WTC11 (cell line): ENCODE data around the gene ZEB2.

Experiments used
- ARID4B ChIP-seq: sonication (generic); formaldehyde crosslinking; IDR thresholded peaks from 2 replicates; pipeline ENCODE4 v1.8.0; 2023; ENCODE audit warnings: missing genetic modification reagents, mild to moderate bottlenecking, borderline replicate concordance
- ATF2 ChIP-seq: sonication (generic); formaldehyde crosslinking; IDR thresholded peaks from 2 replicates; pipeline ENCODE4 v1.8.1; 2022; ENCODE audit warnings: low read depth, missing genetic modification reagents, borderline replicate concordance
- ATF3 ChIP-seq: sonication (generic); formaldehyde crosslinking; conservative IDR thresholded peaks from 2 replicates; pipeline ENCODE4 v1.8.1; 2022; ENCODE audit warnings: mild to moderate bottlenecking, missing genetic modification reagents
- FOXK1 ChIP-seq: sonication (generic); formaldehyde crosslinking; IDR thresholded peaks from 2 replicates; pipeline ENCODE4 v1.8.0; 2022; ENCODE audit warnings: mild to moderate bottlenecking, moderate library complexity, missing genetic modification reagents
- FOXP1 ChIP-seq: sonication (generic); formaldehyde crosslinking; IDR thresholded peaks from 2 replicates; pipeline ENCODE4 v1.8.0; 2022; ENCODE audit warnings: missing genetic modification reagents, mild to moderate bottlenecking, moderate library complexity, borderline replicate concordance
- MAX ChIP-seq: sonication (generic); formaldehyde crosslinking; IDR thresholded peaks from 2 replicates; pipeline ENCODE4 v1.8.0; 2022; ENCODE audit warnings: mild to moderate bottlenecking, missing genetic modification reagents
- MXD4 ChIP-seq: fragments of 250-450 bp; sonication (Bioruptor Pico); IDR thresholded peaks from 2 replicates; pipeline ENCODE4 v1.8.0; 2021; ENCODE audit warnings: mild to moderate bottlenecking, moderate library complexity, borderline replicate concordance
- SP1 ChIP-seq: sonication (generic); formaldehyde crosslinking; conservative IDR thresholded peaks from 2 replicates; pipeline ENCODE4 v1.8.1; 2022; ENCODE audit warnings: missing genetic modification reagents
- ZBTB43 ChIP-seq: sonication (generic); formaldehyde crosslinking; IDR thresholded peaks from 2 replicates; pipeline ENCODE4 v1.8.1; 2023; ENCODE audit warnings: mild to moderate bottlenecking, missing genetic modification reagents
- TF ChIP-seq, protein P1 (sequence below): fragments of 200-600 bp; IDR thresholded peaks from 2 replicates; pipeline ENCODE4 v1.8.0; 2022; ENCODE audit warnings: antibody characterized with exemption
- TF ChIP-seq, protein P2 (sequence below): sonication (generic); formaldehyde crosslinking; IDR thresholded peaks from 2 replicates; pipeline ENCODE4 v1.8.0; 2022; ENCODE audit warnings: mild to moderate bottlenecking, missing genetic modification reagents

DNA sequence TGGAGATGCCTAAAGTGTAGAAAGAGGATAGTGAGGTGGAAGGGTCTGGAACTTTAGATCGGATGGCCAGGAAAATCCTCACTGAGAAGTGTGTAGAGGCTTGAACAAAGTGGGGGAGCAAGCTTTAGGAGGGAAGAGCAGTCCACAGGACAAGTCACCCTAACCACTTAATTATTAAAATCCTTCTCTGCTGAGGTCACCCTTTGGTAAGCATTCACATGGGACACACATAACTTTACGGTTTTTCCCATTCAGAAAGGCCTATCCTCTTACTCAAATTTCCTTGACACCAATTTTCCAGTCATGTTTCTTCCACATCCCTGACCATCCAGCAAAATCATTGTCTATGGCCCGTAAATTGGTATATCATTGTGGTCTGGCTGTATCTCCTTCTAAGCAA lies 31.0 kb upstream of the ZEB2 start:
- TF ChIP-seq SP1 (CRISPR knock-in tag) (no peak), ARID4B (CRISPR knock-in tag) (no peak), ZBTB43 (CRISPR knock-in tag) (no peak), FOXK1 (CRISPR knock-in tag) (no peak), MAX (CRISPR knock-in tag) (no peak), MXD4 (CRISPR knock-in tag) (no peak), ATF3 (CRISPR knock-in tag) (no peak), FOXP1 (CRISPR knock-in tag) (no peak), ATF2 (CRISPR knock-in tag) (no peak)
- TF ChIP-seq, protein P1, sequence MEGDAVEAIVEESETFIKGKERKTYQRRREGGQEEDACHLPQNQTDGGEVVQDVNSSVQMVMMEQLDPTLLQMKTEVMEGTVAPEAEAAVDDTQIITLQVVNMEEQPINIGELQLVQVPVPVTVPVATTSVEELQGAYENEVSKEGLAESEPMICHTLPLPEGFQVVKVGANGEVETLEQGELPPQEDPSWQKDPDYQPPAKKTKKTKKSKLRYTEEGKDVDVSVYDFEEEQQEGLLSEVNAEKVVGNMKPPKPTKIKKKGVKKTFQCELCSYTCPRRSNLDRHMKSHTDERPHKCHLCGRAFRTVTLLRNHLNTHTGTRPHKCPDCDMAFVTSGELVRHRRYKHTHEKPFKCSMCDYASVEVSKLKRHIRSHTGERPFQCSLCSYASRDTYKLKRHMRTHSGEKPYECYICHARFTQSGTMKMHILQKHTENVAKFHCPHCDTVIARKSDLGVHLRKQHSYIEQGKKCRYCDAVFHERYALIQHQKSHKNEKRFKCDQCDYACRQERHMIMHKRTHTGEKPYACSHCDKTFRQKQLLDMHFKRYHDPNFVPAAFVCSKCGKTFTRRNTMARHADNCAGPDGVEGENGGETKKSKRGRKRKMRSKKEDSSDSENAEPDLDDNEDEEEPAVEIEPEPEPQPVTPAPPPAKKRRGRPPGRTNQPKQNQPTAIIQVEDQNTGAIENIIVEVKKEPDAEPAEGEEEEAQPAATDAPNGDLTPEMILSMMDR = no peak
- TF ChIP-seq, protein P2, sequence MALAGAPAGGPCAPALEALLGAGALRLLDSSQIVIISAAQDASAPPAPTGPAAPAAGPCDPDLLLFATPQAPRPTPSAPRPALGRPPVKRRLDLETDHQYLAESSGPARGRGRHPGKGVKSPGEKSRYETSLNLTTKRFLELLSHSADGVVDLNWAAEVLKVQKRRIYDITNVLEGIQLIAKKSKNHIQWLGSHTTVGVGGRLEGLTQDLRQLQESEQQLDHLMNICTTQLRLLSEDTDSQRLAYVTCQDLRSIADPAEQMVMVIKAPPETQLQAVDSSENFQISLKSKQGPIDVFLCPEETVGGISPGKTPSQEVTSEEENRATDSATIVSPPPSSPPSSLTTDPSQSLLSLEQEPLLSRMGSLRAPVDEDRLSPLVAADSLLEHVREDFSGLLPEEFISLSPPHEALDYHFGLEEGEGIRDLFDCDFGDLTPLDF (CRISPR knock-in tag) = no peak
